Hematopoietic multipotent progenitor cell treated with erythropoietin and hydrocortisone succinate and interleukin-3 and kit ligand, for 8 days (in vitro differentiated cells): Measurements from ENCODE around the gene MRPS18A.
"Not testable (repeated sequence)": the region's sequence is repeated elsewhere in the genome, so short reads cannot be mapped to it uniquely, and the experiment has no call there.

Source experiments
- DNase-seq: peaks from one replicate; pipeline ENCODE4 v3.0.0-alpha.2; 2015

The MRPS18A gene

GRCh38 chr6:43716099-43716498 is 28.5 kb upstream of the MRPS18A start:
- DNase-seq, result no peak

GRCh38 chr6:43715056-43715788 is 27.6 kb upstream of the MRPS18A start:
- no peak for DNase-seq

GRCh38 chr6:43714311-43715055 is 26.9 kb upstream of the MRPS18A start:
- no peak for DNase-seq

- no peak for DNase-seq
Measured at GRCh38 chr6:43713643-43714310, 26.2 kb upstream of the MRPS18A start.

GRCh38 chr6:43712579-43712978 is 25.0 kb upstream of the MRPS18A start:
- no peak for DNase-seq

GRCh38 chr6:43710576-43710975 is 23.0 kb upstream of the MRPS18A start:
- DNase-seq, result no peak

- no peak for DNase-seq
Measured at GRCh38 chr6:43709654-43710303, 22.2 kb upstream of the MRPS18A start.

DNA sequence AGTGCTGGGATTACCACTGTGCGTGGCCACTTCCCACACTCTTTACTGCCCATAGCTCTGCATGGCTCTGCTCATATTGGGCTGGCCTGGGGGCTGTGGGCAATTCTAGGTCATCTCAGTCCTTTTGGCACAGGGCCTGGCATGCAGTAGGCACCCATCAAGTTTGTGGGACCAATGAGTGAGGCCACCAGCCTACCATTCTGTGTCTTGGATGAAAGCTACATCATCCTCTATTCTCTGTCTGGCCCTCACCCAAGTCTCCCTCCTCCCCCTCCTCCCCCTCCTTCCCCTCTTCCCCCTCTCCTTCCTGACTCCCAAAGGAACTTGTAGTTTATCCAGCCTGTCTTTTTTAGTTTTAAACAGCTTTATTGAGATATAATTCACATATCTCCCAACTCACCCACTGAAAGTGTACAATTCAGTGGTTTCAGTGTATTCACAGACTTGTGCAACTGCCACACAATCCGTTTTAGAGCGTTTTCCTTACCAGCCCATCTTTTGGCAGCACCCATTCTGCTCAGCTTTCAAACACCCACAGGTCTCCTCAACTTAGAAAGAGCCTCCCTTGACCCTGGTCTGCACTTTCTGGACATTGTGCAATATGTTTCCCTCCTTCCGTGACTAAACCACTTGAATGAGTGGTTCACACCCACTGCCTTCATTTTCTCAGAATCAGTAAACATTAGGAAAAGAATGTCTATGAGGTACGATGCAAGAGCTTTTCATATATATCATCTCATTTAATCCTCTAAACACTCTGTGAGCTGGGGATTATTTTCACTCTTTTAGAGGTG is 21.5 kb upstream of the MRPS18A start:
- no peak for DNase-seq

DNA sequence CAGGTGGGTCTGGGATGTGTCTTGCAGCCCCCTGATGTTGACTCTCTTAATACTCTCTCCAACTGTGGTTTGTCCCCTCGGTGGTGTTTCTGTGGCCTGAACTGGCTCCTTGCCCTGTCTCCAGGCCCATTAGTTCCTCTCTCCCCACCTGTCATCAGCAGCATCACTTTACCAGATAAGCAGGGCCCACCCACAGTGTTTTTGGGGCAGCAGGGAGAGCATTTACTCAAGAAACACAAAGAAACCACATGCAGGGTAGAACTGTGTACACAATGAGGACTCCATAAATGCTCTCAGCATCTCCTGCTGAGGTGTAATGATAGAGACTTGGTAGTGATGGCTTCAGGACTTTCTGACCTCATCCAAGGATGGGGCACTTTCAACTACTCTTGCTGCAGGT is 20.2 kb upstream of the MRPS18A start:
- no peak for DNase-seq

- no peak for DNase-seq
Measured at GRCh38 chr6:43707269-43707668, 19.7 kb upstream of the MRPS18A start.

DNA sequence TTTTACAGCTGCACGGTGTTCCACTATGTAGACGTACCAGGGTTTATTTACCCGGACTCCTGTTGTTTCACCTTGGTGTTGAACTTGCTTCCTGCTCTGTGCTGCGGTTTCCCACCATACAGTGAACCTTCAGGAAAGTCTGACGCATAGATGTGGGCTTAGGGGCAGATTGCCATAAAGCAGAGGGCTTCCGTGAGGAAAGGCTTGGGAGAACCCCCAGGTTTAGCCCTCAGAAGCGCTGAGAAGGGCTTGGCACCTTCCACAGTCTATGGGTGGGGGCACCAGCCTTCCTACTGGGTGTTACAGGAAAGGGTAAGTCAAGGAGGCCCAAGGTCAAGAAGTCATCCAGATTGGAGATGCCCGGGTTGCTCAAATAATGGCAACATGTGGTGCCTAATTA is 19.2 kb upstream of the MRPS18A start:
- DNase-seq, result no peak

DNA sequence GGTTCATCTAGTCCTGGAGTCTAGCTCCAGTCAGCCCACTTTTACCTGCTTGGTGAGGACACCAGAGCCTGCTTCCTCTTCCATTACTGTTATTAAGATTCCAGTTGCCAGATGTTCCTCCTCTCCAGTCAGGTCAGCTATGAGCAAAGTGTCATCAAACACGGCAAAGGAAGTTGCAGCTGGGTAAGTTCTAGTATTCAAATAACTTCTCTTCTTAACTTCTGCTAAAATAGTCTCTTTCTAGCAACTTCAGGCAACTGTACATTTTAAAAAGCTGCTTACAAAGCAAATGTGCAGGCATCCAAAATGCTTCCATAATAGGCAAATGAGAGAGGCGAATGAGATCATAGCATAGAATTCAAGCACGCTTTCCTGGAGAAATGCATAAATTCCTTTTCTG is 18.4 kb upstream of the MRPS18A start:
- no peak for DNase-seq

DNA sequence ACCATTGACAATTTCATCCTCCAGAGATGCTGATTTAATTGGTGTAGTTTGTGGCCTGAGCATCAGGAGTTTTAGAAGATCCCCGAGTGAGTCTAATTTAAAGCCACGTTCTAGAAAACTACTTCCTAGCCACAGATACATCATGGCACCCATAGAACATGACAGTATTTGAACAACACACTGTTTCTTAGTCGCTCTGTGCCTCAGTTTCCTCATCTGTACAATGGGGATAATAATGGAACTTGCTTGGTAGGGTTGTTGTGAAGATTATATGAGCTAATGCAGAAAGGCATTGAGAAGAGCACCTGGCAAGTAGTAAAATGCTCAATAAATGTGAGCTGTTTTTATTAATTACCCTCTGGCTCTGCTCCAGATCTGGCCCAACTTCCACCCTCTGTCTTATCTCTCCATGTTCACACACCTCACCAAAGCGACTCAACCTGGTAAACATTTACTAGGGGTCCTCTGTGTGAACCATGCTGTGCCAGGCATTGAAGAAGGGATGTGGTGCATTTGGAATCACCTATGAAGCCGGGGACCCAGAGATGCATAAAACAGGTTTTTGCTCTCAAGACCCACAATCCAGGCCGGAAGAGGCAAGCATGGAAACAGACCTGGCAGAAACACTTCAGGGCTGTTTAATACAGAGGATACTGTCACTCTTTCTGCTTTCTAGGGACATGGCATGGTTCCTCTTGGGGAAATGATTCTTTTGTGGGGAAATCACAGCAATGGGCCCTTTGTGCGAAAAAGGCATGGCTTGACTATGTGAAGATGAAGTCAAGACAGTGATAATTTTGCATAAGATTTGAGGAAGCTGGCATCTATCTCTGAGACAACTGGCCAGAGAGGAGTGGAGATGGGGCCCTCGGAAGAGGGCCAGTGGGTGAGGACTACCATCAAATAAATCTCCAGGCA is 16.2 kb upstream of the MRPS18A start:
- DNase-seq, result peak; percentile 16

GRCh38 chr6:43702534-43703440 is 15.2 kb upstream of the MRPS18A start:
- DNase-seq, result peak; percentile 92

DNA sequence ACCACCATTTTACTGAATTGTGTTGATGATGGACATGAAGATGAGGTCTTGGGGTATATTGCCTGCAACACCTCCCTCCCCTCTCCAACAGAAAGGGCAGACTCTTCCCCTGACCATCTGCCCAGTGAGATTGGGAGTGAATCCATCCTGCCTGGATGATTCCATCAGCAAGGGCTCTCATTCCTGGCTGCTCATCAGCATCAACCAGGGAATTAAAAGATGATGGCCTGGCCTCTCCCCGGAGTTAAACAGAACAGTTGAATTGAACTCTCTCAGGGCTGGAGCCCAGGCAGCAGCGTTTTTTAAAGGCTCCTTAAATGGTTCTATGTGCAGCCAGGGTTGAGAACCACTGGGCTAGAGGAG is 14.6 kb upstream of the MRPS18A start:
- DNase-seq, result no peak

DNA sequence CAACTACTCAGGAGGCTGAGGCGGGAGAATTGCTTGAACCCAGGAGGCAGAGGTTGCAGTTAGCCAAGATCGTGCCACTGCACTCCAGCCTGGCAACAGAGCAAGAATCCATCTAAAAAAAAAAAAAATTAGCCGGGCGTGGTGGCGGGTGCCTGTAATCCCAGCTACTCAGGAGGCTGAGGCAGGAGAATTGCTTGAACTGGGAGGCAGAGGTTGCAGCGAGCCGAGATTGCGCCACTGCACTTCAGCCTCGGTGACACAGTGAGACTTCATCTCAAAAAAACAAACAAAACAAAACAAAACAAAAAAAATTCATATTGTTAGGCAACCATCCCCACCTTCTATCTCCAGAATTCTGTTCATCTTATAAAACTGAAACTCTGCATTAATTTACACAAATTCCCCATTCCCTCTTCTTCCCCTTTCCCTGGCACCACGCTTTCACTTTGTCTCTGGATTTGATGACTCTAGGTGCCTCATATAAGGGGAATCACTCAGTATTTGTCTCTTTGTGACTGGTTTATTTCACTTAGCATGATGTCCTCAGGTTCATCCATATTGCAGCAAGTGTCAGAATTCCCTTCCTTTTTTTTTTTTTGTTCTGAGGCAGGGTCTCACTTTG is 13.5 kb upstream of the MRPS18A start:
- not testable (repeated sequence) for DNase-seq

- DNase-seq, result no peak
Measured at GRCh38 chr6:43699564-43700186, 12.1 kb upstream of the MRPS18A start.

DNA sequence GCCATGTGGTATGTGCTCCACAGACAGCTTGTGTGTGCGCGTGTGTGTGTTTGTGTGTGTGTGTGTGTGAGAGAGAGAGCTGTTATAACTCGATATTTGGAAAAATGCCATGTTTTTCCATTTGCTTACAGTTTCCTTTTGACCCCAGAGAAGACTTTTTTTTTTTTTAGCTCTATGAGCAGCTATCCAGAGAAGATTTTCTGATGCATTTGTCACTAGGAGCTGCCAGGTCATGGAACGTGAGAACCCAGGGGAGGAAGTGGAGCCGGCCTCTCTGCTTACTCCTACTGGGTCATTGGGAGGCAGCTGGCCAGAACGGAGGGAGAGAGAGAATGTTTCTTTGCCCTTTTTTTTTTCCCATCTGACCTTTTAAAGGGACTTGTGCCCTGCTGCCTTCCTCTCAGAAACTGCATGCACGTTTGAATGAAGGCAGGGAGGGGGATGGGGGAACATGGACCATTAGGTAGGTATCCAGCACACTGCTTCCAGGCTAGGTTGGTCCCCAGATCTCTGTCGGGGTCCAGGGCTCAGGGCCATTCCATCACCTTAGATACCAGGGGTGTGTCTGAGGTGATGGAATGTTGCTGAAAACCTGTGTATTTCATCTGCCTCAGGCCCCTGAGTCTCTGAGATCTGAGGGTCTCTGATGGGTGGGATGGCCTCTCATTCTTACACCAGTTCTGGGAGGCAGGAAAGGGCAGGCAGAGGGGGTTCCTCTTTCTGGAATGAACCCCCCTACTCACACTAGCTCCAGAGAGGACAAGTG is 11.2 kb upstream of the MRPS18A start:
- DNase-seq, result no peak

GRCh38 chr6:43697421-43697820 is 9.8 kb upstream of the MRPS18A start:
- no peak for DNase-seq
